ENCODE measurements around the gene KRTAP9-6. TPM values are rescaled to one million over a fixed set of nuclear protein-coding genes. Genes with fewer than 3 reads are reported as not detected.
"Not testable (repeated sequence)": the region's sequence is repeated elsewhere in the genome, so short reads cannot be mapped to it uniquely, and the experiment has no call there.

Gene KRTAP9-6
- total and polyA plus RNA-seq, 10 of the 15 experiments (the other 5 are each of a cell fraction or from before 2014, with no cell fraction given): not detected

DNA sequence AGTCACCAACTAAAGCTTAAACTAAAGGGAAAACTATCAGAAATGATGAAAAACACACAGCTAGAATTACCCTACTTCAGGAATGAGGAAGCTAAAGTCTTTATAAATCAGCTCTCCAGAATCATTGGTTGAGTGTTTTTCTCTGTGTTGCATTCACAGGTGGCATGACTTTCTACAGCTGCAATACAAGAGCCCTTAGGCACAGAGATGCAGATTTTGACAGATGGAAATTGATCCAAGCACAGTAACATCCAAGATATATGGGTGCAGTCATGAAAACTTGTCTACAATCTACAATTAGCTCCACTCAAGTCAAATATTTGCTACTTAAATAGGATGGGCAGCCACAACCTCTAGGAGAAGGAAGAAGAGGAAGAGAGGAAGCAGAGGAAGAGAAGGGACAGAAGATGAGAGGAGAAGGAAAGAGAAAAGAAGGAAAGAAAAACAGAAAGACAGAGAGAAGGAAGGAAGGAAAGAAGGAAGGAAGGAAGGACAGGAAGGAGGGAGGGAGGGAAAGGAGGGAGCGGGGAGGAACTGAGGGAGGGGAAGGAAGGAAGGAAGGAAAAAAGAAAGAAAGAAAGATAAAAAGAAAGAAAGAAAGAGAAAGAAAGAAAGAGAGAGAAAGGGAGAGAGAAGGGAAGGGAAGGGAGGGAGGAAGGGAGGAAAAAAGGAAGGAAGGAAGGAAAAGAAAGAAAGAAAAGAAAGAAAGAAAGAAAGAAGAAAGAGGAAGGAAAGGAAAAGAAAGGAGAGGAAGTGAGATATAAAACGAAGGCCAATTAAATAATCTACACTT, 18.0 kb upstream of the KRTAP9-6 start:
- H3K9me3 ChIP-seq (replicated peaks; ENCODE audit: control insufficient read depth, insufficient read depth, low read length); H3K27me3 ChIP-seq (replicated peaks in 1 of 2; ENCODE audit: control insufficient read depth in 2 of 2, insufficient read depth in 2 of 2, low read length in 1 of 2); H2AFZ ChIP-seq (ENCODE audit: control insufficient read depth, low read depth, low read length); H3K79me2 ChIP-seq (ENCODE audit: control insufficient read depth, insufficient read depth, low read length); POLR2A ChIA-PET; BruUV-seq (replicated peaks); intact Hi-C loops (cut with micrococcal nuclease; ENCODE audit: unreplicated experiment); RAD21 ChIA-PET (ENCODE audit: unreplicated experiment); DNase-seq (ENCODE audit: low read depth, low spot score); H3K4me1 ChIP-seq (ENCODE audit: control insufficient read depth, insufficient read depth, low read length); ATAC-seq; H3K4me2 ChIP-seq (ENCODE audit: control insufficient read depth, insufficient read depth); H3K4me3 ChIP-seq; FAIRE-seq; SMC1A ChIA-PET (ENCODE audit: uncharacterized antibody, unreplicated experiment); H3K9ac ChIP-seq (ENCODE audit: control insufficient read depth, insufficient read depth, low read length); H3K36me3 ChIP-seq (ENCODE audit: control insufficient read depth in 2 of 2, insufficient read depth in 2 of 2, low read length in 1 of 2); H3K27ac ChIP-seq (ENCODE audit: control insufficient read depth, insufficient read depth); H4K20me1 ChIP-seq (ENCODE audit: control insufficient read depth, insufficient read depth); CTCF ChIA-PET: not testable (repeated sequence)
- in situ Hi-C loops (cut with MboI): loop anchor here (10.0 kb wide), 1 partner anchor 62 kb away; the partner anchor contains the start of genes KRTAP4-1 and KRTAP9-1
- 3% methylated on average over 2 of the region's 2 CpGs for WGBS (ENCODE audit: insufficient coverage, insufficient replicate concordance, low lambda C conversion rate, missing lambda C conversion rate)

DNA sequence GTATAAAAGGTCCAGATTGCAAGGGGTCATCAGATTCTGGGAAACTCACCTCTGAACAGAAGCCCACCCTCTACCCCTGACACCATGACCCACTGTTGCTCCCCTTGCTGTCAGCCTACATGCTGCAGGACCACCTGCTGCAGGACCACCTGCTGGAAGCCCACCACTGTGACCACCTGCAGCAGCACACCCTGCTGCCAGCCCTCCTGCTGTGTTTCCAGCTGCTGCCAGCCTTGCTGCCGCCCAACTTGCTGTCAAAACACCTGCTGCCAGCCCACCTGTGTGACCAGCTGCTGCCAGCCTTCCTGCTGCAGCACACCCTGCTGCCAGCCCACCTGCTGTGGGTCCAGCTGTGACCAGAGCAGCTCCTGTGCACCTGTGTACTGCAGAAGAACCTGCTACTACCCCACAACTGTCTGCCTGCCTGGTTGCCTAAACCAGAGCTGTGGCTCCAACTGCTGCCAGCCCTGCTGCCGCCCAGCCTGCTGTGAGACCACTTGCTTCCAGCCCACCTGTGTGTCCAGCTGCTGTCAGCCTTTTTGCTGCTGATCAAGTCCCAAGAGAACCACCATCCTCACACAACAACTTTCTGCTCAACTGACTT, 15.4 kb upstream of the KRTAP9-6 start, which contains the start of gene KRTAP9-4:
TSS of gene KRTAP9-4 (plus strand) at position 51 of the 604 bp plus-strand sequence. CDS start at position 85, 34 bp downstream.
- BruUV-seq (replicated peaks); H3K9me3 ChIP-seq (replicated peaks; ENCODE audit: control insufficient read depth, insufficient read depth, low read length); H3K9ac ChIP-seq (ENCODE audit: control insufficient read depth, insufficient read depth, low read length); H3K27me3 ChIP-seq (replicated peaks in 1 of 2; ENCODE audit: control insufficient read depth in 2 of 2, insufficient read depth in 2 of 2, low read length in 1 of 2); DNase-seq (ENCODE audit: low read depth, low spot score); H3K27ac ChIP-seq (ENCODE audit: control insufficient read depth, insufficient read depth); FAIRE-seq; RAD21 ChIA-PET (ENCODE audit: unreplicated experiment); H3K36me3 ChIP-seq (ENCODE audit: control insufficient read depth in 2 of 2, insufficient read depth in 2 of 2, low read length in 1 of 2); H3K79me2 ChIP-seq (ENCODE audit: control insufficient read depth, insufficient read depth, low read length); intact Hi-C loops (cut with micrococcal nuclease; ENCODE audit: unreplicated experiment); H4K20me1 ChIP-seq (ENCODE audit: control insufficient read depth, insufficient read depth); ATAC-seq; SMC1A ChIA-PET (ENCODE audit: uncharacterized antibody, unreplicated experiment); H2AFZ ChIP-seq (ENCODE audit: control insufficient read depth, low read depth, low read length); H3K4me2 ChIP-seq (ENCODE audit: control insufficient read depth, insufficient read depth); CTCF ChIA-PET; H3K4me3 ChIP-seq; POLR2A ChIA-PET; H3K4me1 ChIP-seq (ENCODE audit: control insufficient read depth, insufficient read depth, low read length): not testable (repeated sequence)
- in situ Hi-C loops (cut with MboI): loop anchor here (10.0 kb wide), 1 partner anchor 65 kb away; the partner anchor contains the start of genes KRTAP4-1 and KRTAP9-1
- WGBS (ENCODE audit: insufficient coverage, insufficient replicate concordance, low lambda C conversion rate, missing lambda C conversion rate): 0% methylated on average over 1 of the region's 2 CpGs
